Sigmoid colon (tissue), 7 donors: ENCODE measurements around the gene TEN1. TPM values are rescaled to one million over a fixed set of nuclear protein-coding genes. Genes with fewer than 3 reads are reported as not detected.

Experiments
- DNase-seq: peaks from one replicate; pipeline ENCODE4 v3.0.0-alpha.2; 2019
- H3K27ac ChIP-seq, 4 donors: fragments of 200-600 bp; sonication (generic); one replicate each; pipeline ENCODE4 v1.5.1; 2016 to 2019; ENCODE audit warnings: mild to moderate bottlenecking in 1 of 4
- H3K27me3 ChIP-seq, 3 donors: fragments of 200-600 bp; sonication (generic); one replicate each; pipeline ENCODE4 v1.5.1; 2019; ENCODE audit warnings: mild to moderate bottlenecking in 1 of 3
- H3K36me3 ChIP-seq, 4 donors: fragments of 200-600 bp; sonication (generic); one replicate each; pipeline ENCODE4 v1.5.1; 2016 to 2019
- H3K4me1 ChIP-seq, 4 donors: fragments of 200-600 bp; sonication (generic); one replicate each; pipeline ENCODE4 v1.5.1; 2017 to 2019
- H3K4me3 ChIP-seq, 4 donors: fragments of 200-600 bp; sonication (generic); one replicate each; pipeline ENCODE4 v1.5.1; 2017 to 2019; ENCODE audit warnings: mild to moderate bottlenecking in 2 of 4, moderate library complexity in 1 of 4
- H3K9me3 ChIP-seq, 4 donors: fragments of 200-600 bp in 3 of 4; sonication (generic) in 3 of 4; one replicate each; pipeline versions ENCODE4 v1.5.1 to v1.6.1; 2013 to 2019
- EP300 ChIP-seq, 4 donors: sonication (generic); formaldehyde crosslinking; IDR thresholded peaks; one replicate each; pipeline ENCODE4 v1.6.1; 2017; ENCODE audit warnings: antibody characterized with exemption in 4 of 4
- POLR2A ChIP-seq, 2 donors: fragments of 450-650 bp; IDR thresholded peaks; one replicate each; pipeline ENCODE4 v1.6.1; 2016; ENCODE audit warnings: antibody characterized with exemption in 2 of 2, mild to moderate bottlenecking in 2 of 2, moderate library complexity in 2 of 2
- POLR2AphosphoS5 ChIP-seq, 4 donors: sonication (generic); formaldehyde crosslinking; IDR thresholded peaks; one replicate each; pipeline ENCODE4 v1.6.1; 2017; ENCODE audit warnings: antibody characterized with exemption in 4 of 4
- WGBS, 2 donors: extraction: QIAGEN DNeasy Blood & Tissue Kit; methylation state at CpG; one replicate each; pipeline ENCODE4 v1.1.7; 2013; 5-methylcytosine and 5-hydroxymethylcytosine counted together
- intact Hi-C: fragments of 100-400 bp; cut with DNase I; formaldehyde crosslinking; loops from one replicate; pipeline ENCODE4 v1.15.1; 2023
- polyA plus RNA-seq, 3 donors: library from polyadenylated mRNA; stranded (reverse); fragments of 200-250 nt; gene quantifications; one replicate each; pipeline ENCODE4 v1.2.3, GENCODE V29; 2013
- total RNA-seq, 4 donors: library from RNA; depleted of rRNA; stranded (reverse); fragments of >200 nt; gene quantifications; one replicate each; pipeline ENCODE4 v1.1.0, GENCODE V29; 2016
- TF ChIP-seq, protein P1 (sequence below), 4 experiments: fragments of 450-650 bp in 3 of 4; fragments of 200-600 bp in 1 of 4; IDR thresholded peaks; one replicate each; pipeline ENCODE4 v1.5.1; 2016 to 2019; ENCODE audit warnings: antibody characterized with exemption in 4 of 4, mild to moderate bottlenecking in 3 of 4, moderate library complexity in 2 of 4
- donor health status: healthy with polysubstance abuse.
- donor health status: Bipolar disorder and iron deficiency.
- donor health status: healthy.

TEN1 gene
- total and polyA plus RNA-seq, 7 donors = 5.3 to 78.8 (median 14.8) TPM

DNA sequence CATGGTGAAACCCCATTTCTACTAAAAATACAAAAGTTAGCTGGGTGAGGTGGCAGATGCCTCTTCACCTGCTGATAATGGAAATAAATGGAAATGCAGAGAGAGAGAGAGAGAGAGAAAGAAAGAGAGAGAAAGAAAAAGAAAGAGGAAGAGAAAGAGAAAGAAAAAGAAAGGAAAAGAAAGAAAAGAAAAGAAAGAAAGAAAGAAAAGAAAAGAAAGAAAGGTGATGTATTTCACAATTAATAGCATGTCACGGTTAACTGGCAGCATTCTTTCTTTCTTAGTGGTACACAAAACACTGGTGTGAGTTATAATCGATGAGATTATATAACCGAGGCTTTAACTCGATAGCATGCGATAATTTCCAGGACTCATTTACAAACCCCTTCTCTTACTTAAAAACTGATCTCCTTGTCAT lies 3.3 kb upstream of the TEN1 start:
- Histone ChIP-seq H3K27ac (no peak overlapping the region), H3K9me3 (no peaks in the 10 kb centered on the region), H3K4me3 (no peak overlapping the region), H3K4me1 (peaks cover 0 to 40% (median 32%) of the 10 kb centered on the region in 4 donors), H3K36me3 (peaks cover 0 to 30% (median 0%) of the 10 kb centered on the region in 4 donors), H3K27me3 (no peaks in the 10 kb centered on the region)
- intact Hi-C loops = no loop called here
- TF ChIP-seq EP300 (IDR thresholded peaks at IDR 0.05) = no peak
- TF ChIP-seq POLR2AphosphoS5 (IDR thresholded peaks at IDR 0.05) = no peak
- no peak for TF ChIP-seq POLR2A (IDR thresholded peaks at IDR 0.05)
- TF ChIP-seq, protein P1, sequence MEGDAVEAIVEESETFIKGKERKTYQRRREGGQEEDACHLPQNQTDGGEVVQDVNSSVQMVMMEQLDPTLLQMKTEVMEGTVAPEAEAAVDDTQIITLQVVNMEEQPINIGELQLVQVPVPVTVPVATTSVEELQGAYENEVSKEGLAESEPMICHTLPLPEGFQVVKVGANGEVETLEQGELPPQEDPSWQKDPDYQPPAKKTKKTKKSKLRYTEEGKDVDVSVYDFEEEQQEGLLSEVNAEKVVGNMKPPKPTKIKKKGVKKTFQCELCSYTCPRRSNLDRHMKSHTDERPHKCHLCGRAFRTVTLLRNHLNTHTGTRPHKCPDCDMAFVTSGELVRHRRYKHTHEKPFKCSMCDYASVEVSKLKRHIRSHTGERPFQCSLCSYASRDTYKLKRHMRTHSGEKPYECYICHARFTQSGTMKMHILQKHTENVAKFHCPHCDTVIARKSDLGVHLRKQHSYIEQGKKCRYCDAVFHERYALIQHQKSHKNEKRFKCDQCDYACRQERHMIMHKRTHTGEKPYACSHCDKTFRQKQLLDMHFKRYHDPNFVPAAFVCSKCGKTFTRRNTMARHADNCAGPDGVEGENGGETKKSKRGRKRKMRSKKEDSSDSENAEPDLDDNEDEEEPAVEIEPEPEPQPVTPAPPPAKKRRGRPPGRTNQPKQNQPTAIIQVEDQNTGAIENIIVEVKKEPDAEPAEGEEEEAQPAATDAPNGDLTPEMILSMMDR (IDR thresholded peaks at IDR 0.05) = no peak
- WGBS, 2 donors = 20 to 65% methylated on average over 5 of the region's 5 CpGs
- DNase-seq = no peak

DNA sequence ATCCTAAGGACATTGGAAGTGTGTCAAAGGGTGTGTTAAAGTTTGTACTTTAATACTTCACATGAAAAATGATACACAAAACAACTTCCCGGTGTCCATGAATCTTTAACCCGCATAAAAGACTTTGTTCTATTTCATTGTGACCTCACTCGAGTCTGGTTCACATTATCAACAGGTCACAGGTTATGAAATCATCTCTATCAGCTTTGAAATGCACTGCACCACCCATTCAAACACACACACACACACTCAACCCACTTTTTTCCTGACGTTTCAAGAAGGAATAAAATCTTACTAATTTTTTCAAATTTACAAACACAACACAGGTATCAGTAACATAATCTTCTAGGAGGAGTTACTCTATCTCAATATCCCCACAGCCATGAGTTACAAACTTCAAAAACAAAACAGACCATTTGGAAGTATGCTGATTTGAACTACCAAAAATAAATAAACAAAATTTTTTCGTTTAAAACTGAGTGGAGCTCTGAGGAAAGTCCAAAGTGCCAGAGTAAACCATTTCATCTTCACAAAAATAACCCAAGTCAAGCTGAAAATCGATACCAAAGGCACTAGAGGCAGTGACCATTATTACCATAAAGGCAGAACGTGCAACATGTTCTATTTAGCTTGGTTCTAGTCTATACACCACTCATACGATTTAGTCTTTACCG lies 2.7 kb upstream of the TEN1 start:
- H3K36me3 ChIP-seq = peaks cover 0 to 25% (median 0%) of the 10 kb centered on the region in 4 donors
- no peak for TF ChIP-seq POLR2A (IDR thresholded peaks at IDR 0.05)
- no peak for TF ChIP-seq EP300 (IDR thresholded peaks at IDR 0.05)
- TF ChIP-seq POLR2AphosphoS5 (IDR thresholded peaks at IDR 0.05) = no peak
- TF ChIP-seq, protein P1 (IDR thresholded peaks at IDR 0.05) = no peak
- H3K27me3 ChIP-seq = no peaks in the 10 kb centered on the region
- no peak overlapping the region for H3K4me3 ChIP-seq
- H3K27ac ChIP-seq = no peak overlapping the region
- 31 to 69% methylated on average over 9 of the region's 9 CpGs for WGBS, 2 donors
- H3K9me3 ChIP-seq = no peaks in the 10 kb centered on the region
- intact Hi-C loops = no loop called here
- no peak for DNase-seq
- peaks cover 0 to 40% (median 32%) of the 10 kb centered on the region in 4 donors for H3K4me1 ChIP-seq

DNA sequence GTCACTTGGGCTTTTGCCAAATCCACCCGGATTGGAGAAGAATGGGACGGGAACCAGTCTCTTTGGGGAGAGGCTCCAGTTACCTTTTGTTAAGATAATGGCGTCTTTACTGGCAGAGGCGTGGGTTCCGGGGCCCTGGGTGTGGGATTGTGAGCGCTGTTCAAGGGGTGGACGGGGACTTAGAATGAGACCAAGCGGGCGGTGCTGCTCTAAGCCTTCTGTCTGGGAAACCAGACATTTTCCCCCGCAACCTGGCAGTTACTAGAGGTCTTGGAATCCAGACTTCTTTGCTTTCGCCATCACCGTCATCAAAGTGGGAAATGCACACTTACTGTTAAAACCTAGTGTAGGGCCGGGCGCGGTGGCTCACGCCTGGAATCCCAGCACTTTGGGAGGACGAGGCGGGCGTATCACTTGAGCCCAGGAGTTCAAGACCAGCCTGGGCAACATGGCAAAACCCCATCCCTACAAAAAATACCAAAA lies 706 bp downstream of the TEN1 start:
- WGBS, 2 donors = 1 to 3% methylated on average over 19 of the region's 19 CpGs
- Histone ChIP-seq H3K27ac (peak overlapping the region; percentile 96 to 99 (median 96)), H3K4me1 (peaks cover 0 to 40% (median 32%) of the 10 kb centered on the region in 4 donors), H3K36me3 (no peaks in the 10 kb centered on the region), H3K9me3 (no peaks in the 10 kb centered on the region), H3K4me3 (peak overlapping the region; percentile 54 to 85 (median 80)), H3K27me3 (no peaks in the 10 kb centered on the region)
- TF ChIP-seq EP300 (IDR thresholded peaks at IDR 0.05) = no peak
- TF ChIP-seq POLR2A (IDR thresholded peaks at IDR 0.05) = no peak
- TF ChIP-seq POLR2AphosphoS5 (IDR thresholded peaks at IDR 0.05) = no peak
- TF ChIP-seq, protein P1 (IDR thresholded peaks at IDR 0.05) = no peak
- no peak for DNase-seq
- intact Hi-C loops = loop anchor here (2.0 kb wide), 1 partner anchor 75 kb away; the partner anchor contains the start of gene MRPL38

DNA sequence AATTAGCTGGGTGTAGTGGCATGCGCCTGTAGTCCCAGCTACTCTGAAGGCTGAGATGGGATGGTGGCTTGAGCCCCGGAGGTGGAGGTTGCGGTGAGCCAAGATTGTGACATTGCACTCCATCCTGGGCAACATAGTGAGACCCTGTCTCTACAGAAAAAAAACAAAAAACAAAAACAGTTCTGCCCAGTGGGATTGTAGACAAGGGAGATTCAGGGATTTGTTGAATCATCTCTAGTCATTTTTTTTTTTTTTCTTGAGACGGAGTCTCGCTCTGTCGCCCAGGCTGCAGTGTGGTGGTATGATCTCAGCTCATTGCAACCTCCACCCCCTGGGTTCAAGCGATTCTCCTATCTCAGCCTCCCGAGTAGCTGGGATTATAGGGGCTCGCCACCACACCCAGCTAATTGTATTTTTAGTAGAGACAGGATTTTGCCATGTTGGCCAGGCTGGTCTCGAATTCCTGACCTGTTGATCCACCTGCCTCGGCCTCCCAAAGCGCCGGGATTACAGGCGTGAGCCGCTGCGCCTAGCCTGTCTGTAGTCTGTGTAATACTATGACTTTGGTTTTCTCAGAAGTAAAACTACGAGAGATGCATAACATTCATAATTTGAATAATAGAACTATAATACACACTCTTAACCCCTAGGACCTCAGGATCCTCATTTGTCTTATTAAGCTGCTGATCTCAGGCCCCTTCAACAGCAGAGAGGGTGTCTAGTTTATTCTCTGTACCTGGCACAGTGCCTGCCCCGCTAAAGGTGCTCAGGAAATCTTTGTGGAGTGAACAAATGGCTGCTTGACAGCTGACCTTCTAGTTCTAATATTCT lies 1.4 kb downstream of the TEN1 start:
- Histone ChIP-seq H3K9me3 (no peaks in the 10 kb centered on the region), H3K4me1 (peaks cover 0 to 39% (median 30%) of the 10 kb centered on the region in 4 donors), H3K27ac (peak overlapping the region; percentile 96 to 99 (median 96)), H3K4me3 (peak overlapping the region; percentile 54 to 85 (median 80)), H3K36me3 (no peaks in the 10 kb centered on the region), H3K27me3 (no peaks in the 10 kb centered on the region)
- DNase-seq = peak; percentile 50
- intact Hi-C loops = no loop called here
- WGBS, 2 donors = 82 to 90% methylated on average over 18 of the region's 18 CpGs
- no peak for TF ChIP-seq EP300 (IDR thresholded peaks at IDR 0.05)
- TF ChIP-seq POLR2A (IDR thresholded peaks at IDR 0.05) = no peak
